GM19438 (cell line): ENCODE data around the gene PSMB2.

Experiments
- ATAC-seq: cut with Tn5 transposase; IDR thresholded peaks from one replicate; pipeline ENCODE4 v1.9.1; 2021; ENCODE audit warnings: low read depth; ENCODE audit not compliant: unreplicated experiment

Gene PSMB2

GRCh38 chr1:35574125-35574654 lies 67.1 kb downstream of the PSMB2 start:
- ATAC-seq = no peak

- no peak for ATAC-seq
These were observed 67.9 kb downstream of the PSMB2 start, which contains the start of gene TFAP2E for GRCh38 chr1:35573198-35574124. Gene TFAP2E (plus strand): TSS chr1:35573314. CDS start chr1:35573578, 264 bp downstream.

DNA sequence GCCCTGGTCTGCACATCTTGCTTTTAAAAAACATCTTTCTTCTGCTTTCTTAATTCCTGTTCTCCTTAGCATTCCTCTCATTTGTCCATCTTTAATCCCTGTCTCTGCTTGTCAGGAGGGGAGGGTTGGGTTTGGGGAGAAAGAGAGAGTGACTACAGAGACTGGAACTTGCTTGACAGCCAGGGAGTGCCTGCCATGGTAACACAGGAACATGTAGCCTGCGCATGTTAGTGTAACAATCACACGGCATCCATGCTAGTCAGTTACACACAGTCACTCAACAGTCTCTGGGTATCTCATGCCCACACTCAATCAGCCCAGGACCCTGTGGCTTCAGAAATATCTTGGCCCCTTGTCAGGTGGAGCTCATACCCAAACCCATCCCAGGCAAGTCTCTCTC lies 69.0 kb downstream of the PSMB2 start:
- ATAC-seq = no peak

- no peak for ATAC-seq
These were observed 70.1 kb downstream of the PSMB2 start for GRCh38 chr1:35571263-35571662.

GRCh38 chr1:35570589-35571137 lies 70.7 kb downstream of the PSMB2 start:
- ATAC-seq = no peak

- no peak for ATAC-seq
These were observed 71.4 kb downstream of the PSMB2 start for GRCh38 chr1:35569936-35570335.

GRCh38 chr1:35568975-35569395 lies 72.3 kb downstream of the PSMB2 start:
- no peak for ATAC-seq

DNA sequence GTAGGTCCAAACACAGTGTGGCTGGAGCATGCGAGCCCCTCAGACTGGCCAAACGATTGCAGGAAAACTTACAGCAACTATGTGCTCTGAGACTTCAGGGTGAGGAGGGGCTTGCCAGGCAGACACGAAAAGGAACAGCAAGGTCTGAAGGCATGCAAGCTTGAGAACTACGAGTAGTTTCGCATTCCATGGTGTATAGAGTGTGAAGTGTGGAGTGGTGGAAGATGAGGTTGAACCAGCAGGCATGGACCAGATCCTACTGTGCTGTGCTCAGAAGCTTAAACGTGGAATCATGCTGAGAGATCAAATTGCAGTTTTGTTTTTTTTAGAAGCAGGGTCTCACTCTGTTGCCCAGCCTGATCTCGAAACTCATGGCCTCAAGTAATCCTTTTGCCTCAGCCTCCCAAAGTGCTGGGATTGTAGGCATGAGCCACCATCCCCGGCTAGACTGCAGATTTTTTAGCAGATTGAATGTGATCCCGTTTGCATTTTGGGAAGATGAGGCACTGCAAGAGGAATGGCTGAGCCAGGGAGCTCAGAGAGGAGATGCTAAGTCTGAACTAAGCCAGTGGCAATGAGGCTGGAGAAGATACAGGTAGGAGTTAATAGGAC lies 73.3 kb downstream of the PSMB2 start:
- ATAC-seq = no peak

- ATAC-seq = no peak
These were observed 75.6 kb downstream of the PSMB2 start for GRCh38 chr1:35565742-35566133.

GRCh38 chr1:35564884-35565741 lies 76.2 kb downstream of the PSMB2 start:
- no peak for ATAC-seq

GRCh38 chr1:35564037-35564883 lies 77.1 kb downstream of the PSMB2 start:
- ATAC-seq = no peak

DNA sequence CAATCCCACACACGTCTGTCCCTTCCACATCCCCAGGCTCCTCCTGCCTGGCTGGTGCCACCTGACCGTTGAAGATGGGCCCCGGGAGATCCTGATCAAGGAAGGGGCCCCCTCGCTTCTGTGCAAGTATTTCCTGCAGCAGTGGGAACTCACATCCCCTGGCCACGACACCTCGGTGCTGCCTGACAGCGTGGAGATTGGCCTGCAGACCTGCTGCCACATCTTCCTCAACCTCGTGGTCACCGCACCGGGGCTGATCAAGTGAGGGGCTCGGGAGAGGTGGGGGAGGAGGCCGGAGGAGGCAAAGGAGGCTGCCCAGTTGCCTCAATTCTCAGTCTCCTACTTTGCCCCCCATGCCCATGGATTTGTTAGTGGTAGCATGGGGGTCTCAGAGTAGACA lies 78.2 kb downstream of the PSMB2 start:
- ATAC-seq = no peak

DNA sequence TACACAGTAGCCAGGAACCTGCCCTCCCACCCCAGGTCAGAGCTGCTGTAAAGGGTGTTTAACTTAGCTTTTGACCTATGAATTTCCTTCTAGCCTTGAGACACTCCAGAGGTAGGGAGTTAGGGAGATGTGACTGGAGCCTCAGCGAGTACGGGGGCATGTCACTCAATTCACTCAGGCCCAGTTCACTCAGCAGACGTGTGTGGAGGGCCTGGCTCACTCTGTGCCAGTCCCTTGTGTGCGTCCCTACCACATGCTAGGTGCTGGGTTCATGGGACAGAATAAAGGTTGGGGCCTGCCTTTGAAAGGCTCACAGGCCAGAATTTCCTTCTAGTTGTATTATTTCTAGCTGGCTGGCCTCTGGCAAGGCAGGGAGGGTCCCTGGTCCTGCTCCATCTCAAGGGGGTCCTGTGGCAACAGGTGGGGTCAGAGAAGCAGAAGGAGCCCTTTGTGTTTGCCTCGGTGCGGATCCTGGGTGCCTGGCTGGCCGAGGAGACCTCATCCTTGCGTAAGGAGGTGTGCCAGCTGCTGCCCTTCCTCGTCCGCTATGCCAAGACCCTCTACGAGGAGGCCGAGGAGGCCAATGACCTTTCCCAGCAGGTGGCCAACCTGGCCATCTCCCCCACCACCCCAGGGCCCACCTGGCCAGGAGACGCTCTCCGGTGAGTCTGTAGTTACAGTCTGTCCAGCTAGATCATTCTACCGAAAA lies 79.2 kb downstream of the PSMB2 start:
- no peak for ATAC-seq

DNA sequence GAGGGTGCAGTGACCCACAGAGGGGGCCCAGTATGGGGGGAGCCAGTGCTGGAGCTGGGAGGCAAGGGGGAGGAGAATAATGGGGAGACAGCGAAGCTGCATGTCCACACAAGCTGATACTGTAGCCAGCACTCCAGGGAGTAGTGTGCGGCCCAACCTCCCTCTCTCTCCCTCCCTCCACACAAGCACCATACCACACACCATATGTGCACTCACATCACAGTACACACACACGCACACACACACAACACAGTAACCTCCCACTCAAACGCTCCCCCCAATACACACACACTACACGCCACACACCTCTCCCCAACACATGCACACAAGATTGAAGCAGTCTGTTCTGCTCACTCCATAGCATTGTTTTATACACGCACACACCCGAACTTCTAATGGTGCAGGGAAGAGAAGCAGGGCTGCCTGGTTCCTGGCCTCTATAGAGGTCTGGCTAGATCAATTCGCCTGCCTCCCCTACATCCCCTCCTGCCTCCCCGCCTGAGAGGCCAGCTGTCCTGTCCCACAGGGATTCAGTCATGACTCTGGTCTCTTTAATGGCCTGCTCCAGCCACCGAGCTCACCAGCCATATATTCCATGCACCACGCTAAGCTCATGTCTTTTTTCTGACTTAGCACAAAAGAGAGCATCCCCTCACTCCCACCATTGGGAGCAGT lies 79.9 kb downstream of the PSMB2 start:
- ATAC-seq = no peak

DNA sequence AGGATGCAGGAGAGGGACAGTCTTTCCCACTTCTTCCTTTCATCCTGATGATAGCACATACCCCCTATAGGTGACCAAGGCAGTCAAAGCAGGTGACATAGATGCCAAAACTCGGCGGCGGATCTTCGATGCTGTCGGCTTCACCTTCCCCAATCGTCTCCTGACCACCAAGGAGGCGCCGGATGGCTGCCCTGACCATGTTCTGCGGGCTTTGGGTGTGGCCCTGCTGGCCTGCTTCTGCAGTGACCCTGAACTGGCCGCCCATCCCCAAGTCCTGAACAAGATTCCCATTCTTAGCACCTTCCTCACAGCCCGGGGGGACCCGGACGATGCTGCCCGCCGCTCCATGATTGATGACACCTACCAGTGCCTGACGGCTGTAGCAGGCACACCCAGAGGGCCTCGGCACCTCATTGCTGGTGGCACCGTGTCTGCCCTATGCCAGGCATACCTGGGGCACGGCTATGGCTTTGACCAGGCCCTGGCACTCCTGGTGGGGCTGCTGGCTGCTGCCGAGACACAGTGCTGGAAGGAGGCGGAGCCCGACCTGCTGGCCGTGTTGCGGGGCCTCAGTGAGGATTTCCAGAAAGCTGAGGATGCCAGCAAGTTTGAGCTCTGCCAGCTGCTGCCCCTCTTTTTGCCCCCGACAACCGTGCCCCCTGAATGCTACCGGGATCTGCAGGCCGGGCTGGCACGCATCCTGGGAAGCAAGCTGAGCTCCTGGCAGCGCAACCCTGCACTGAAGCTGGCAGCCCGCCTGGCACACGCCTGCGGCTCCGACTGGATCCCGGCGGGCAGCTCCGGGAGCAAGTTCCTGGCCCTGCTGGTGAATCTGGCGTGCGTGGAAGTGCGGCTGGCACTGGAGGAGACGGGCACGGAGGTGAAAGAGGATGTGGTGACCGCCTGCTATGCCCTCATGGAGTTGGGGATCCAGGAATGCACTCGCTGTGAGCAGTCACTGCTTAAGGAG lies 80.8 kb downstream of the PSMB2 start:
- ATAC-seq = no peak

DNA sequence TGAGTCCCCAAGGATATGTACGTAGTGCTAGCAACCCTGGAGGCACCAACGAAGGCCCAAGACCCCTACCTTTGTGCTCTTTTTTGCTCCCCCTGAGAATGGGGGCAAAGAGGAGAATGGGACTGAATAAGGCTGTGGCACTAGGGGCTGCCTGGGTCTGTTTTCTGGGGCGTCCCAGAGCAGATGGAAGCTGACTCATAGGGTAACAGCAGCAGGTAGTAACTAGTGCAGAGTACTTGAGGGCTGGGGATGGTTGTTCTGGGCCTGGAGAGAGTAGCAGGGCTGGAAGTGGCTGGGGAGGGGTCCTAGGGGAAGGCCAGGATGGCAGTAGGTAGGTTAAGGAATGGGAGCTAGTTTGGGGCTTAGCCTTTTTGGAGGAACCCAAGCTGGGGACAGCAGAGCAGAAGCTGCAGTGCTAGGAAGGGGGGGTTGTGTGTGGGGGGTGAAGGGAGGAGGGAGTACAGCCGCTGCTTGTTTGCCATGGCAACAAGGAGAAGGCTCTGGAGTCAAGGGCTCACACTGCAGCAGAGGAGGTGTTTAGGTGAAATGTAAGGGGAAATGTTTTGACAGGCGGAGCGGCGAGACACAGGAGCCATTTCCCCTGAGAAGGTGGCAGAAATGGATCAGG lies 81.9 kb downstream of the PSMB2 start:
- no peak for ATAC-seq
